Thyroid gland (tissue), 4 donors: ENCODE measurements around the gene GLIS1.

Experiments used
- CTCF ChIP-seq, 6 experiments: fragments of 200-600 bp in 3 of 6; fragments of 450-650 bp in 3 of 6; sonication (generic) in 3 of 6; IDR thresholded peaks; one replicate each; pipeline ENCODE4 v1.5.1; 2016 to 2019; ENCODE audit warnings: antibody characterized with exemption in 6 of 6, mild to moderate bottlenecking in 2 of 6, inconsistent platforms in 1 of 6, moderate library complexity in 1 of 6
- POLR2A ChIP-seq, 2 donors: fragments of 450-650 bp; IDR thresholded peaks; one replicate each; pipeline ENCODE4 v1.6.1; 2017; ENCODE audit warnings: antibody characterized with exemption in 2 of 2, mild to moderate bottlenecking in 2 of 2, moderate library complexity in 1 of 2

DNA sequence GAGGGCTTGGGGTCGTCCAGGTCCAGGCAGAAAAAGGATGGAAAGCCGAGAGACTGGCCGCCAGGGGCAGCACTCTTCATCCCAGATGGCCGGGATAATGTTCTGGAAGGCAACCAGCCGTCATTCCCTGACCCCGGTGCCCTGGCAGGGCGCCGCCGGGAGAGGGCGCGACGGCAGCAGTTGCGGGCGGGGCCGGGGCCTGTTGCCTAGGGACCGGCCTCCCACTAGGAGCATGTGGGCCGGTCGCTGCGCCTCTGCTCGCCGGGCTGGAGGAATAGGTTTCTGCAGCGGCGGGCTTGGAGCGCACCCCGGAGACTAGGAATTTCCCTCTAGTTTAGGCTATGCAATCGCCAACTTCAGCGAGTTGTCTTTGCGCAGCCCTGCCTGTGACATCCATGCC lies 268.8 kb downstream of the GLIS1 start:
- peak; percentile 18 to 73 (median 60) for TF ChIP-seq CTCF (IDR thresholded peaks at IDR 0.05)
- TF ChIP-seq POLR2A (IDR thresholded peaks at IDR 0.05) = no peak
